Ramos (cell line): ENCODE results near the gene FNBP1L.

Source experiments
- in situ Hi-C: fragments of 300-500 bp; cut with MboI; formaldehyde crosslinking; loops from one replicate; pipeline ENCODE4 v1.14.3; 2022; ENCODE audit warnings: low sequenced_read_pairs; ENCODE audit not compliant: unreplicated experiment

The FNBP1L gene

GRCh38 chr1:93556291-93556690 is 108.4 kb downstream of the FNBP1L start:
- in situ Hi-C loops = no loop called here

- in situ Hi-C loops = no loop called here
Measured at GRCh38 chr1:93559045-93559444, 111.1 kb downstream of the FNBP1L start.

GRCh38 chr1:93559695-93560094 is 111.8 kb downstream of the FNBP1L start:
- in situ Hi-C loops = no loop called here

- in situ Hi-C loops = no loop called here
Measured at GRCh38 chr1:93565496-93566206, 117.7 kb downstream of the FNBP1L start.

GRCh38 chr1:93566227-93566626 is 118.3 kb downstream of the FNBP1L start:
- in situ Hi-C loops = no loop called here

- in situ Hi-C loops = no loop called here
Measured at GRCh38 chr1:93567255-93567918, 119.5 kb downstream of the FNBP1L start.

GRCh38 chr1:93569489-93569888 is 121.6 kb downstream of the FNBP1L start:
- in situ Hi-C loops = no loop called here

- in situ Hi-C loops = no loop called here
Measured at GRCh38 chr1:93571623-93572310, 123.8 kb downstream of the FNBP1L start.

- in situ Hi-C loops = no loop called here
Measured at GRCh38 chr1:93573940-93574469, 126.1 kb downstream of the FNBP1L start.

GRCh38 chr1:93574511-93574910 is 126.6 kb downstream of the FNBP1L start:
- in situ Hi-C loops = no loop called here

GRCh38 chr1:93574991-93575390 is 127.1 kb downstream of the FNBP1L start:
- in situ Hi-C loops = no loop called here

- in situ Hi-C loops = no loop called here
Measured at GRCh38 chr1:93575621-93576284, 127.8 kb downstream of the FNBP1L start.

- in situ Hi-C loops = no loop called here
Measured at GRCh38 chr1:93576346-93576745, 128.4 kb downstream of the FNBP1L start.

- in situ Hi-C loops = no loop called here
Measured at GRCh38 chr1:93576746-93577145, 128.8 kb downstream of the FNBP1L start.

GRCh38 chr1:93577536-93578432 is 129.9 kb downstream of the FNBP1L start:
- in situ Hi-C loops = no loop called here

GRCh38 chr1:93578433-93578830 is 130.5 kb downstream of the FNBP1L start:
- in situ Hi-C loops = no loop called here

- in situ Hi-C loops = no loop called here
Measured at GRCh38 chr1:93578911-93579825, 131.2 kb downstream of the FNBP1L start.

- in situ Hi-C loops = no loop called here
Measured at GRCh38 chr1:93579891-93580290, 132.0 kb downstream of the FNBP1L start.
